SH-SY5Y (cell line): Measurements from ENCODE around the gene ZCCHC14.

Experiments used
- GATA2 ChIP-seq: IDR thresholded peaks from 2 replicates; pipeline ENCODE4 v1.6.1; 2011; ENCODE audit warnings: mild to moderate bottlenecking, low read depth, low read length
- GATA3 ChIP-seq: IDR thresholded peaks from 2 replicates; pipeline ENCODE4 v1.6.1; 2011; ENCODE audit warnings: low read depth, mild to moderate bottlenecking, low read length, moderate library complexity

Gene ZCCHC14

DNA sequence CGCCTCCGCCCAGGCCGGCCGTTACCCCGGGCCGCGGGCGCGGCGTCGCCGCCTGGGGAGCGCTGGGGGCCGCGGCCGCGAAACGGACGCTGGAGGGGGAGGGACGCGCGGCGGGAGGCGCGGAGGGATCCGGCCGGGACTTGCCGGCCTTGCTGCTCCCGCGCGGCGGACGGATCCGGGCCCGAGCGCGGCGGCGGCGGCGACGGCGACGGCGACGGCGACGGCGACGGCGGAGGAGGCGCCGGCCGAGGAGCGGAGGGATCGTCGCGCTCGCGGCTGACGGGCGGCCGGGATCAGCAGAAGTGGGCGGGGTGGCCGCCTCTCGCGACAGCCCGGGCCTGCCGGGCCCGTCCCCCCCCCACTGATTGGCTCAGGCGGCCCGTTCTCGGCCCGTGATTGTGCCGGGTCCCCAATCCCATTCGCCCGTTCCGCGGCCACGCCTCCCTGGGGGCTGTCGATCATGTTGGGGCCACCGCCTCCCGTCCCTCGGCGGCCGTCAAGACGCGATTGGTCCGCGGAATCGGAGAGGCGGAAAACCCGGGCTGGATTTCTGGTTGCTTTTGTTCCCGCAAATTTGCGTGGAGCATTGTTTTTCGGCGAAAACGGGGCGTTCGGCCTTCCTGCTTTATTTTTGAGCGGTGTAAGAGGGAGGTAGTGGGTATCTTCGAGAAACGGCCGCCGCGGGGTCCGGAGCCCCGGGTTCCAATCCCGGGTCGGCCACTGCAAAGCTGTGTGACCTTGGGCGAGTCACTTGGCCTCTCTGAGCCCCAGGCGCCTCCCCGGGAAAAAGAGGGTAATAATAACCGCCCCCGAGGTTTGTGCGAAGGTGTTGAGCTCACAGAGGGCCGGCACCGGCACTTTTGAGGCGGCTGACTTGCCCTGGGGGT lies at the start of gene ZCCHC14:
Gene ZCCHC14 (minus strand): TSS at position 304 of the 887 bp plus-strand sequence. CDS start 786 bp downstream, outside the sequence.
- TF ChIP-seq GATA2 (no peak), GATA3 (no peak)

- TF ChIP-seq GATA3 (no peak), GATA2 (no peak)
Observed at GRCh38 chr16:87541872-87542234, 49.0 kb upstream of the ZCCHC14 start.

DNA sequence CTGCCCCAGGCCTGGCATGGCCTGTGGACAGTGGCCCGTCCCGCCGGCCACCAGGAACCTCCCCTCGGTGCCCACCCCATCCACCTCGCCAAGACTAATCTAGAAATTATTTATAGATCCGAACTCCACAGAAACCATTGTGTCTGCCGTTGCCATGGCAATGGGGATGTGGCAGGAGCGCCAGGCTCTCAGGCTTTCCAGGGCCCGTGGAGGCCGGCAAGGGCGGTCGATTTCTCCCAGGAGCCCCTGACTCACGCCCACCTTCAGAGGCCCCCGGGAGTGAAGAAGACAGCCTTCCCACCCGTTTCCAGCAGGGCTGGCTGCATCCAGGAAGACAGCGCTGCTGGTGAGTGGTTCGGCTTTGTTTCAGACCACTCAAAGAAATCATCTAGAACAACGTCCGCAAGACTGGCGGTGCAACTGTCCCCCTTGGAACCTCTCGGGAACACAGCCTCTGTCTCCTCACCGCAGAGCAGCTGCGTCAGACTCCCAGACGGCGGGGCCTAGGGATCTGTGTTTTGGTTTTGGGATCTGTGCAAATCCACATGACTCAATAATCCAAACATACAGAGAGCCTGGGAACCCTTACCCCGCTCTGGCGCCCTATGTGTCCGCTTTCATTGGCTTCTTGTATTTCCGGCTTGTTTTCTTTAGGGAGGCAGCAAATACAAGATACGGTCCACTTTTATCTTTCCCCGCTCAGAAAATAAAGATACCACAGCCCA lies 48.5 kb upstream of the ZCCHC14 start:
- TF ChIP-seq GATA2 (no peak), GATA3 (no peak)

DNA sequence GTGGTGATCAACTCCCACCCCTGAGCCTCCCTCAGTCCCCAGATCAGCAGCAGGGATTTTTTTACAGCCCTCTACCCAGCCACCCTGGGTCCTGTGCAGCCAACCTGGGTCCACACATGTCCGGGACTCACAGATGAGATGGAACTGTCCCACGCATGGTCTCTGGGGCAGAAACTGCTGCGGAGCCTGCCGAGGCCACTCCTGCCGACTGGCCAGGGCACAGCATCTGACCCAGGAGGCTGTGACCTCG lies 48.0 kb upstream of the ZCCHC14 start:
- TF ChIP-seq GATA2 (no peak), GATA3 (no peak)

- TF ChIP-seq GATA2: no peak
- no peak for TF ChIP-seq GATA3
Observed at GRCh38 chr16:87540072-87540896, 47.5 kb upstream of the ZCCHC14 start.

- TF ChIP-seq GATA3: no peak
- no peak for TF ChIP-seq GATA2
Observed at GRCh38 chr16:87539113-87539512, 46.3 kb upstream of the ZCCHC14 start.

DNA sequence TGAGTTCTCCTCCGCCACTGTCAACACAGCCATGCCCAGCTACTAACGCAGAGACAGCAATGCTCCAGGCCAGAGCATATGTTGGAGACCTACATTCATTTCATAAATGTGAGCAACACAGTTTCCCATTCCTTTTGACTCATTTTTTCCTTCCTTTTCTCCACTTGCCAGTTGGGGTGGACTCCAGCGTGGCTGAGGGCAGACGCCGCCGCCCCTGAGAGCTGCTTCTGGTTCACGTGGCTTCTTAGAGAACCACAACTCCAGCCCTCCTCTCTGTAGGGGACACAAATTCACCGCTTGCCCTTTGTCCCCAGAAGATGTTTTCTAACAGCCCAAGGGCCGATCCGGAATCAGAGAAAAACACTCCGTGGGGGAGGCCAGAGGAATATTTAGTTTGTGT lies 45.8 kb upstream of the ZCCHC14 start:
- no peak for TF ChIP-seq GATA2
- no peak for TF ChIP-seq GATA3

DNA sequence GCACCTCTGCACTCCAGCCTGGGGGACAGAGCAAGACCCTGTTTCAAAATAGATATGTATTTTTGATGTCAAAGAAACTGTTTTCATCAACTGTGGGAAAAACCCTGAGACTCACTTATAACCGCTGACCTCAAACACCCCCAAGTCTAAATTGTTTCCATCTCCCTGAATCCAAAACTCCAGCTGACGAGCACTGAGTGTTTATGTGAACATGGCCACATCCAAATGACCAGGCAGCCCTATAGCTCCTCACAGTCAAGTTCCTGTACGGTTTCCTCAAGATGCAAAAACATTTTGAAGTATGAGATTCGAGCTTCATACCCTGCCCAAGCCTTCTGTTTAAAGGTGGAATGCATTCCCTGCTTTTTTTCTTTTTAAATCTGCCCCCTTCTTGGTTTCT lies 45.3 kb upstream of the ZCCHC14 start:
- TF ChIP-seq GATA2: no peak
- no peak for TF ChIP-seq GATA3

- TF ChIP-seq GATA2 (no peak), GATA3 (no peak)
Observed at GRCh38 chr16:87536795-87537142, 43.9 kb upstream of the ZCCHC14 start.

DNA sequence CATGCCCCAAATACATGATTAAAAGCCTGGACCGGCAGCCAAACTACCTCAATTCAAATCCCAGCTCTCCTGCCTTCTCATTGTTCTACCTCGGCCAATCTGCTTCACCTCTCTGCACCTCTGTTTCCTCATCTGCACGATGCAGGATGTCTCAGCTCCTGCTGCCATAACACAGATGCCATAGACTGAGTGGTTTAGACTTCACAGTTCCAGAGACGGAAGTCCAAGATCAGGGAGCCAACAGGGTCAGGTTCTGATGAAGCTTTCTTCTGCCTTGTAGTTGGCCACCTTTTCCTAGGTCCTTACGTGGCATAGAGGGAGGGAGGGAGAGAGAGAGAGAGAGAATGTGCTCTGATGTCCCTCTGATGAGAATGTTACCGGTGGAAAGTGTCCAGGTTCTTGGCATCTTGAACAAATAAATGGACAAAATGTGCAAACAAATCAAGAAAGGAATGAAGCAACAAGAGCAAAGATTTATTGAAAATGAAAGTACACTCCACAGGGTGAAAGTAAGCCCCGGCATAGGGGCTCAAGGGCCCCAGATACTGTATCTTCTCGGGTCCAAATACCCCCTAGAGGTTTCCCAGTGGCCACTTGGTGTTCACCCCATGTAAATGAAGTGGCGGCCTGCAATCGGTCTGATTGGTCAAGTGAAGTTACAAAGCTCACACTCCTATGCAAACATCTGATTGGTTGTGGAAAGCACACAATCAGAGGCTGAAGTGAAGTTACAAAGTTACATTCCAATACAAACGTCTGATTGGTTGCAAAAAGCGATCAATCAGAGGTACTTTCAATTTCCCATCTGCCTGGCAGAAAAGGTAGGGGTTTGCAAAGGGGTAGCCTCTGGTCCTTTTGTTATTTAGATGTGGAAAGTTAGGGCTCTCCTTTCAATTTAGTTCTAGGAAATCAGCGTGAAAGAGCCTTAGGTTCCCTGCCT lies 43.3 kb upstream of the ZCCHC14 start:
- no peak for TF ChIP-seq GATA2
- no peak for TF ChIP-seq GATA3

GRCh38 chr16:87535457-87535854 lies 42.6 kb upstream of the ZCCHC14 start:
- TF ChIP-seq GATA3: no peak
- no peak for TF ChIP-seq GATA2

DNA sequence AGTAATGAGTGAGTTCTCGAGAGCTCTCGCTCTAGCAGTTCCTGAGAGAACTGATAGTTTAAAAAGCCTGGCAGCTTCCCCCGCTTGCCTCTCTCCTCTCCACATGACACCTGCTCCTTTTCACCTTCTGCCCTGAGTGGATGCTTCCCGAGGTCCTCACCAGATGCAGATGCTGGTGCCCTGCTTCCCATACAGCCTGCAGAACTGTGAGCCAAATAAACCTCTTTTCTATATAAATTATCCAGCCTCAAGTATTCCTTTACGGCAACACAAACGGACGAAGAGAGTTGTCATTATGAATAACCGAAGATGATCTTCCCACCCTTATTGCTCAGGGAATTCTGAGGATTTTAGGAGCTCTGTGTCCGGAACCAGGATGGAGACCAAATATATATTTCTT lies 41.9 kb upstream of the ZCCHC14 start:
- TF ChIP-seq GATA2: no peak
- TF ChIP-seq GATA3: no peak

DNA sequence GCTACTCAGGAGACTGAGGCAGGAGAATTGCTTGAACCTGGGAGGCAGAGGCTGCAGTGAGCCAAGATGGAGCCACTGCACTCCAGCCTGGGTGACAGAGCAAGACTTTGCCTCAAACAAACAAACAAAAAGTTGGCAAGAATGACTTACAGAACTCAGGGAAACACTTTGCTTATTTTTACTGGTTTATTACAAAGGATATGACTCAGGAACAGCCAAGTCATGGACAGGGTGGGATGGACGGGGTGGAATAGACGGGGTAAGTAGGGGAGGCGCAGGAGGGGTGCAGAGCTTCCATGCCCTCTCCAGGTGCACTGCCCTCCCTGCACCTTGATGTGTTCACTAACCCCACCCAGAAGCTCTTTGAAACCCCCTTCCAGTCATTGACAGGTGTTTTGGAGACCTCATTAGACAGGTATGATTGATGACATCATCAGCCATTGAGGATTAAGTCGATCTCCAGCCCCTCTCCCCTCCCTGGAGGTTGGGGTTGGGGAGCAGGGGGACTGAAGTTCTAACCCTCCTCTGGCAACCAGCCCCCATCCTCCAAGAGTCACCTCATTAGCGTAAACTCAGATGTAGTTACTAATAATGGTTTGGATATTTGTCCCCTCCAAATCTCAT lies 41.3 kb upstream of the ZCCHC14 start:
- TF ChIP-seq GATA3 (no peak), GATA2 (no peak)

- TF ChIP-seq GATA3: no peak
- TF ChIP-seq GATA2: no peak
Observed at GRCh38 chr16:87533061-87533460, 40.2 kb upstream of the ZCCHC14 start.
